ENCODE measurements around the gene LNX2. TPM values are rescaled to one million over a fixed set of nuclear protein-coding genes. Genes with fewer than 3 reads are reported as not detected.

LNX2 gene
- total RNA-seq, 1 experiment from 2014 or later, result 14.8 TPM

DNA sequence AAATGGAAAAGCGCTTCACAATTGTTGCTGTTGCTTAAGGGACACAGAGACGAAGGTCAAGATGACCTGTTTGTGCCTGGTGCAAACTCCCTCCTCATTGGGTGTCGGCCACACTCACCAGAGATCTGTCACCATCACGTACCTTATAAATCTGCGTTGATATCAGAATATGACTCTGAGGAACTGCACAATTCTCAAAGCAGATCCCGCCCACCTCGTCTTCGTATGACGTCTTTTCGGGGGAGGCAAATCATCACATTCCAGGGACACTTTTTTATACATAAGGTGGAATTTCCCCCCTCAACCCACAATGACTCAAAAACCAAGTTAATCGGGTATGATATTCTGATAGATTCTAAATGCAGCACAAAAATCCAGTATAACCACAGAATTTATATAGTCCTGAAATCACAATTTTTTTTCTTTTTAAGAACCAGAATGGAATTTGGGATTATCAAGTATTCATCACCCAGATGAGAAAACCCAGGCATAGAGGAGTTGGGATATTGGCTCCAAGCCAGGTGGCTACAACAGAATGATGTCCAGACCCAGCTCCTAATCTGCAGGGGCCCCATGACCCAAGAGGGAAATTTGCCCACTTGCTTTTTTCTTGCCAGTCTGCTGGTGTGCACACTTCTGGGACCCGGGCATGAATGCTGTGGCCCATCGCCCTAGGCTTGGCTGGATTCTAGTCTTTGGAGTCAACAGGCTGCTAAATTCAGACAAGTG, 119.4 kb downstream of the LNX2 start:
- in situ Hi-C loops (cut with HindIII; ENCODE audit: low pct_unique_long_range_greater_than_20kb, low sequenced_read_pairs), result no loop called here
- DNase-seq (ENCODE audit: low read depth, low spot score), result no peak

GRCh38 chr13:27497563-27498230, 122.6 kb downstream of the LNX2 start:
- no peak for DNase-seq (ENCODE audit: low read depth, low spot score)
- in situ Hi-C loops (cut with HindIII; ENCODE audit: low pct_unique_long_range_greater_than_20kb, low sequenced_read_pairs), result no loop called here

- DNase-seq (ENCODE audit: low read depth, low spot score), result no peak
- in situ Hi-C loops (cut with HindIII; ENCODE audit: low pct_unique_long_range_greater_than_20kb, low sequenced_read_pairs), result no loop called here
Measured at GRCh38 chr13:27496536-27497273, 123.6 kb downstream of the LNX2 start.

DNA sequence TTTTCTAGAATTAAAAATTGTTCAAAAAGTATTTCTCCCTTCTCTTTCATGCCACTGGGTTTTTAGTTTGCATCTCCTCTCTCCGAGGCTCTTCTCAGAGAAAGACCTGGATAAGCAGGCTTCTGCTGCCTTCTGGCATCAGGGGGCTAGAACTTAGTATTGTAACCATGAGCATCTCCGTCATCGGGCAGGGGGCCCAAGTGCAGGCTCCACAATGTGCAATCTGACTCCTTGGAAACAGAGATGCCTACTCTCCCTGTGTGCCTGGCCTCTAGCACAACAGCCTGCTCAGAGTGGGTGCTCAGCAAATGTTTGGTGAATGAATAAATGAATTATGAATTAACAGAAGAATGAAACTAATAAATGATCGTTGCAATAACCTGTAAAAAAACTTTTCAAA, 124.3 kb downstream of the LNX2 start:
- DNase-seq (ENCODE audit: low read depth, low spot score), result no peak
- in situ Hi-C loops (cut with HindIII; ENCODE audit: low pct_unique_long_range_greater_than_20kb, low sequenced_read_pairs), result no loop called here

Other genes with a start within 250 kb of the LNX2 start
- gene GTF3A, start 195.9 kb downstream of the LNX2 start, total RNA-seq (2014; rRNA removed; shearing (Covaris generic)), result 284 and 304 TPM in 2 replicates
- gene MTIF3, start 170.0 kb downstream of the LNX2 start, total RNA-seq (2014; rRNA removed; shearing (Covaris generic)), result 66.0 and 70.2 TPM in 2 replicates
- 205 and 213 TPM in 2 replicates for gene POLR1D, start 1.4 kb upstream of the LNX2 start, total RNA-seq (2014; rRNA removed; shearing (Covaris generic))
- not detected in 2 replicates for gene GSX1, start 172.0 kb upstream of the LNX2 start, total RNA-seq (2014; rRNA removed; shearing (Covaris generic))